ENCODE measurements around the gene ASB2. TPM values are rescaled to one million over a fixed set of nuclear protein-coding genes. Genes with fewer than 3 reads are reported as not detected.

Gene ASB2
- total RNA-seq, 2 donors from 2014 or later = 1.3 to 13.4 TPM

DNA sequence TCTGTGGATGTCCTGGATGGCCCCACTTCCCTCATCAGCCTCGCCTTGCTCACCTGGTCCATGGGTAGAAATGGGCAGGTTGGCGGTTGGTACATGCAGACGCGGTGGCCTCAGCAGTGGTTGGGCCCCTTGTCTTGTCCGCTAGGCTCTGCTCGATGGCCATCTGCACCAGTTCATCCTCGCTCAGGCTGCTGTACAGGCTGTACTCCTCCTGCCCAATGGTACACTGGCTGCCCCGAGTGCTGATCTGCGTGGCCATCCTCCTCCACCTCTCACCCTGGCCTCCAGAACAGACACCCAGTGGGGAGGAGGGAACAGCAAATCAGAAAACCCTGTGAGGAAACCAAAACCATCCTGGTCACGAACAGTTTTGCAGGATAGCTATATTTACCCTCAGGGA, 12.1 kb downstream of the ASB2 start:
- TF ChIP-seq CTCF (IDR thresholded peaks at IDR 0.05) = no peak
- intact Hi-C loops (cut with DNase I) = no loop called here
- DNase-seq = no peak
- H3K36me3 ChIP-seq = no peaks in the 10 kb centered on the region
- no peaks in the 10 kb centered on the region for H3K9me3 ChIP-seq
- no peaks in the 10 kb centered on the region for H3K27me3 ChIP-seq
- H3K4me3 ChIP-seq = no peak overlapping the region
- no peak overlapping the region for H3K9ac ChIP-seq (ENCODE audit: low read depth in 2 of 2, low read length in 2 of 2)
- H3K4me1 ChIP-seq = no peaks in the 10 kb centered on the region
- no peak overlapping the region for H3K27ac ChIP-seq

DNA sequence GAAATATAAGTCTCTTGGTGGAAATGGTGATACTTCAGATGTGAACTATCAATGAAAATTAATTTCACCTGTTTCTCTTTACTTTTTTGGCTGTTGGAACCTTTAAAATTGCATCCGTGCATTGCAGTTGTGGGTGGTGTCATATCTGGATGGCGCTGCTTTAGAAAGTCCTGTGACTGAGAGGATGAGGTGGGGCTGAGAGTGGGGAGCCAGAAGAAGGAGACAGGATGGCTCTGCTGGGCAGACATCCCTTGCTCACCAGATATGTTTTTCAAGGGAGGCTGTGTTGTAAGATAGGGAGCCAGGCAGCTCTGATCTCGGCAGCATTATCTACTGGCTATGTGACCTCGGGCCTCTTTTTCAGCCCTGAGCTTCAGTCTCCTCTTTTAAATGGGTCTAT, 12.7 kb downstream of the ASB2 start:
- no peak for DNase-seq
- H3K36me3 ChIP-seq = no peaks in the 10 kb centered on the region
- no peaks in the 10 kb centered on the region for H3K4me1 ChIP-seq
- peak overlapping the region; percentile 52 for H3K27ac ChIP-seq
- no peak for TF ChIP-seq CTCF (IDR thresholded peaks at IDR 0.05)
- H3K9me3 ChIP-seq = no peaks in the 10 kb centered on the region
- no peak overlapping the region for H3K9ac ChIP-seq (ENCODE audit: low read depth in 2 of 2, low read length in 2 of 2)
- H3K27me3 ChIP-seq = no peaks in the 10 kb centered on the region
- no peak overlapping the region for H3K4me3 ChIP-seq
- intact Hi-C loops (cut with DNase I) = no loop called here

- Histone ChIP-seq H3K4me1 (no peaks in the 10 kb centered on the region), H3K27ac (peak overlapping the region; percentile 52)
Measured at GRCh38 chr14:93962701-93963601, 13.4 kb downstream of the ASB2 start.

GRCh38 chr14:93961620-93962019, 14.8 kb downstream of the ASB2 start:
- intact Hi-C loops (cut with DNase I) = no loop called here
- Histone ChIP-seq H3K27ac (no peak overlapping the region), H3K4me1 (no peaks in the 10 kb centered on the region), H3K27me3 (no peaks in the 10 kb centered on the region), H3K36me3 (no peaks in the 10 kb centered on the region), H3K9me3 (no peaks in the 10 kb centered on the region), H3K4me3 (no peak overlapping the region), H3K9ac (ENCODE audit: low read depth in 2 of 2, low read length in 2 of 2) (peak overlapping the region in 1 of 2 donors; percentile 6)
- TF ChIP-seq CTCF (IDR thresholded peaks at IDR 0.05) = no peak
- DNase-seq = no peak

More at GRCh38 chr14:93962701-93963601, 13.4 kb downstream of the ASB2 start:
- no peaks in the 10 kb centered on the region for H3K27me3 ChIP-seq
- H3K9me3 ChIP-seq = no peaks in the 10 kb centered on the region
- no peak overlapping the region for H3K4me3 ChIP-seq
- TF ChIP-seq CTCF (IDR thresholded peaks at IDR 0.05) = no peak
- peak overlapping the region; percentile 4 to 6 for H3K9ac ChIP-seq (ENCODE audit: low read depth in 2 of 2, low read length in 2 of 2)
- no peaks in the 10 kb centered on the region for H3K36me3 ChIP-seq
- intact Hi-C loops (cut with DNase I) = no loop called here
- no peak for DNase-seq

- Histone ChIP-seq H3K36me3 (no peaks in the 10 kb centered on the region), H3K9ac (ENCODE audit: low read depth in 2 of 2, low read length in 2 of 2) (no peak overlapping the region), H3K27ac (peak overlapping the region; percentile 11), H3K4me1 (no peaks in the 10 kb centered on the region), H3K27me3 (no peaks in the 10 kb centered on the region), H3K4me3 (no peak overlapping the region), H3K9me3 (no peaks in the 10 kb centered on the region)
- no peak for TF ChIP-seq CTCF (IDR thresholded peaks at IDR 0.05)
- no peak for DNase-seq
- intact Hi-C loops (cut with DNase I) = no loop called here
Measured at GRCh38 chr14:93960774-93961438, 15.5 kb downstream of the ASB2 start.
